Liver (tissue), 9 donors: ENCODE data around the gene SH3BP2. TPM values are rescaled to one million over a fixed set of nuclear protein-coding genes. Genes with fewer than 3 reads are reported as not detected.

Experiments
- DNase-seq: peaks from one replicate; pipeline ENCODE4 v3.0.0-alpha.2; 2017; ENCODE audit warnings: low spot score
- H3K27ac ChIP-seq, 2 donors: one replicate each; pipeline ENCODE4 v1.7.0; 2013; ENCODE audit warnings: inconsistent platforms in 2 of 2, low read length in 2 of 2, control low read depth in 1 of 2, low read depth in 1 of 2, mild to moderate bottlenecking in 1 of 2
- H3K27me3 ChIP-seq, 4 donors: one replicate each; pipeline versions ENCODE4 v1.6.1 to v1.7.0; 2013; ENCODE audit warnings: low read length in 3 of 4, inconsistent platforms in 1 of 4, mild to moderate bottlenecking in 1 of 4, moderate library complexity in 1 of 4; ENCODE audit not compliant: control insufficient read depth in 4 of 4, insufficient read depth in 4 of 4
- H3K36me3 ChIP-seq, 4 donors: one replicate each; pipeline versions ENCODE4 v1.6.1 to v1.7.0; 2013; ENCODE audit warnings: low read length in 3 of 4, mild to moderate bottlenecking in 3 of 4, low read depth in 1 of 4, moderate library complexity in 1 of 4; ENCODE audit not compliant: control insufficient read depth in 4 of 4, insufficient read depth in 3 of 4
- H3K4me1 ChIP-seq, 4 donors: one replicate each; pipeline versions ENCODE4 v1.6.1 to v1.7.0; 2013; ENCODE audit warnings: low read length in 3 of 4, mild to moderate bottlenecking in 3 of 4, moderate library complexity in 1 of 4; ENCODE audit not compliant: control insufficient read depth in 4 of 4, insufficient read depth in 4 of 4
- H3K4me3 ChIP-seq, 3 donors: one replicate each; pipeline versions ENCODE4 v1.6.1 to v1.7.0; 2013; ENCODE audit warnings: low read length in 3 of 3, control low read depth in 1 of 3, low read depth in 1 of 3, mild to moderate bottlenecking in 1 of 3
- H3K9ac ChIP-seq, 2 donors: one replicate each; pipeline ENCODE4 v1.7.0; 2013; ENCODE audit warnings: low read length in 2 of 2, mild to moderate bottlenecking in 2 of 2, moderate library complexity in 2 of 2, control low read depth in 1 of 2, low read depth in 1 of 2
- H3K9me3 ChIP-seq, 4 donors: one replicate each; pipeline versions ENCODE4 v1.6.1 to v1.7.0; 2013; ENCODE audit warnings: low read length in 3 of 4; ENCODE audit not compliant: control insufficient read depth in 4 of 4
- FOXA1 ChIP-seq: IDR thresholded peaks from 2 replicates; pipeline ENCODE4 v1.6.1; 2016; ENCODE audit warnings: antibody characterized with exemption
- FOXA2 ChIP-seq: IDR thresholded peaks from 2 replicates; pipeline ENCODE4 v1.6.1; 2016; ENCODE audit warnings: antibody characterized with exemption
- HNF4A ChIP-seq, 2 donors: conservative IDR thresholded peaks; 2 replicates each; pipeline ENCODE4 v1.6.1; 2016; ENCODE audit warnings: antibody characterized with exemption in 2 of 2, mild to moderate bottlenecking in 2 of 2
- HNF4G ChIP-seq: IDR thresholded peaks from 2 replicates; pipeline ENCODE4 v1.6.1; 2016; ENCODE audit warnings: antibody characterized with exemption
- JUND ChIP-seq, 2 donors: IDR thresholded peaks; 2 replicates each; pipeline ENCODE4 v1.6.1; 2016; ENCODE audit warnings: antibody characterized with exemption in 2 of 2
- NR2F2 ChIP-seq: IDR thresholded peaks from 2 replicates; pipeline ENCODE4 v1.6.1; 2016; ENCODE audit warnings: antibody characterized with exemption
- RAD21 ChIP-seq, 2 donors: IDR thresholded peaks; 2 replicates each; pipeline ENCODE4 v1.6.1; 2016; ENCODE audit warnings: antibody characterized with exemption in 2 of 2, mild to moderate bottlenecking in 2 of 2
- RXRA ChIP-seq, 2 donors: IDR thresholded peaks; 2 replicates each; pipeline ENCODE4 v1.6.1; 2017 to 2018; ENCODE audit warnings: antibody characterized with exemption in 2 of 2, mild to moderate bottlenecking in 1 of 2
- SP1 ChIP-seq: IDR thresholded peaks from 2 replicates; pipeline ENCODE4 v1.6.1; 2018; ENCODE audit warnings: antibody characterized with exemption, mild to moderate bottlenecking
- YY1 ChIP-seq: IDR thresholded peaks from 2 replicates; pipeline ENCODE4 v1.6.1; 2016; ENCODE audit warnings: antibody characterized with exemption, mild to moderate bottlenecking
- WGBS: extraction: QIAGEN DNeasy Blood & Tissue Kit; methylation state at CpG from one replicate; pipeline ENCODE4 v1.1.7; 2013; 5-methylcytosine and 5-hydroxymethylcytosine counted together
- polyA plus RNA-seq, 2 donors: library from polyadenylated mRNA; stranded (reverse) in 1 of 2; unstranded in 1 of 2; fragments of 200-250 nt in 1 of 2; fragments of >200 nt in 1 of 2; fragmentation: Nextera tagmentation in 1 of 2; extraction: Ambion mirVana in 1 of 2; gene quantifications; one replicate each; pipeline versions ENCODE4 v1.2.1 to v1.2.3, GENCODE V29; 2013 to 2015
- total RNA-seq, 2 donors: library from RNA; depleted of rRNA; stranded (reverse); fragments of >200 nt; gene quantifications; one replicate each; pipeline ENCODE4 v1.2.3, GENCODE V29; 2014
- TF ChIP-seq, protein P1 (sequence below): IDR thresholded peaks from 2 replicates; pipeline ENCODE4 v1.6.1; 2016; ENCODE audit warnings: antibody characterized with exemption
- TF ChIP-seq, protein P2 (sequence below): IDR thresholded peaks from 2 replicates; pipeline ENCODE4 v1.6.1; 2016; ENCODE audit warnings: antibody characterized with exemption
- TF ChIP-seq, protein P3 (sequence below): IDR thresholded peaks from 2 replicates; pipeline ENCODE4 v1.6.1; 2016; ENCODE audit warnings: antibody characterized with exemption, mild to moderate bottlenecking
- donor health status: healthy.
- donor health status: healthy.
- donor health status: healthy.
- donor health status: healthy.
- donor health status: healthy.

SH3BP2 gene
- total and polyA plus RNA-seq, 4 donors, result 17.9 to 80.2 (median 38.5) TPM

DNA sequence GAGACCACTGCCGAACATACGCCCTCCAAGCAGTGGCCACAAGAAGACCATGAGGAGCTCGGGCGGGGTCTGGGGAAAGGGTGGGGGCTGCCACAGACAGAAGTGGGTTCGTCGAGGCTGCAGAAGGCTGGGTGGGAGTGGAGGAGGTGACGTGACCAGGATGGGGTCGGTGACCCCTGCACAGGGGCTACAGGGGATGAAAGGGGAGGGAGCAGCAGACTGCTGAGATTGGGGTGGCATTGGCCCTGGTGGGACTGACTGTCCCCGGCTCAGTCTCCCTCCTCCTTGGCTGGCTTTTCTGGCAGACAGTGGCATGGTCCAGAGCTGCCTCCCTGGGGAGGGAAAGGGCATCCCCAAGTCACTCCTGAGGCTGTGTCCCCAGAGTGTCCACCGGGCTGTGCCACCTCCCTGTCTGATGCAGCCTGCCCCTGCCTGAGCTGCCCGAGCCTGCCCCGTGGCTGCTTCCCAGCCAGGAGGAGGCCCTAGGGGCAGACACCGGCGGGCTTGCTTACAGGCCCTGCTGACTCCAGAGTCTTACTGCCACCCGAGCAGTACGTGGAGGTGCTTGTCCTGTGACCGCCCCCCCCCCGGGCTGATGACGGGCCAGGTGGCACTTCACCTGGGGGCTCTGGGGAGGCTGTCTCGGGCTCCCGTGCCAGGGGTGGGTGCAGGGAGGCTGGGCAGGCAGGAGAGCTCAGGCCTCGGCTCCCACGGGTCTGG lies 7.2 kb downstream of the SH3BP2 start:
- DNase-seq, result no peak
- Histone ChIP-seq H3K4me1 (peaks cover 32 to 85% (median 65%) of the 10 kb centered on the region in 4 donors), H3K4me3 (peak overlapping the region in 1 of 3 donors; percentile 5), H3K9ac (peak overlapping the region in 1 of 2 donors; percentile 80), H3K36me3 (peaks cover 0 to 7% (median 2%) of the 10 kb centered on the region in 4 donors), H3K9me3 (no peaks in the 10 kb centered on the region), H3K27me3 (no peaks in the 10 kb centered on the region), H3K27ac (peak overlapping the region; percentile 90 to 96)
- TF ChIP-seq RAD21 (IDR thresholded peaks at IDR 0.05) (no peak), FOXA1 (no peak), YY1 (no peak), NR2F2 (no peak), HNF4G (no peak), JUND (IDR thresholded peaks at IDR 0.05) (no peak), FOXA2 (no peak), HNF4A (conservative IDR thresholded peaks at IDR 0.05) (no peak), RXRA (IDR thresholded peaks at IDR 0.05) (no peak), SP1 (no peak)
- TF ChIP-seq, protein P1, sequence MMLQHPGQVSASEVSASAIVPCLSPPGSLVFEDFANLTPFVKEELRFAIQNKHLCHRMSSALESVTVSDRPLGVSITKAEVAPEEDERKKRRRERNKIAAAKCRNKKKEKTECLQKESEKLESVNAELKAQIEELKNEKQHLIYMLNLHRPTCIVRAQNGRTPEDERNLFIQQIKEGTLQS, result no peak
- TF ChIP-seq, protein P2, sequence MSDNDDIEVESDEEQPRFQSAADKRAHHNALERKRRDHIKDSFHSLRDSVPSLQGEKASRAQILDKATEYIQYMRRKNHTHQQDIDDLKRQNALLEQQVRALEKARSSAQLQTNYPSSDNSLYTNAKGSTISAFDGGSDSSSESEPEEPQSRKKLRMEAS, result no peak
- TF ChIP-seq, protein P3, sequence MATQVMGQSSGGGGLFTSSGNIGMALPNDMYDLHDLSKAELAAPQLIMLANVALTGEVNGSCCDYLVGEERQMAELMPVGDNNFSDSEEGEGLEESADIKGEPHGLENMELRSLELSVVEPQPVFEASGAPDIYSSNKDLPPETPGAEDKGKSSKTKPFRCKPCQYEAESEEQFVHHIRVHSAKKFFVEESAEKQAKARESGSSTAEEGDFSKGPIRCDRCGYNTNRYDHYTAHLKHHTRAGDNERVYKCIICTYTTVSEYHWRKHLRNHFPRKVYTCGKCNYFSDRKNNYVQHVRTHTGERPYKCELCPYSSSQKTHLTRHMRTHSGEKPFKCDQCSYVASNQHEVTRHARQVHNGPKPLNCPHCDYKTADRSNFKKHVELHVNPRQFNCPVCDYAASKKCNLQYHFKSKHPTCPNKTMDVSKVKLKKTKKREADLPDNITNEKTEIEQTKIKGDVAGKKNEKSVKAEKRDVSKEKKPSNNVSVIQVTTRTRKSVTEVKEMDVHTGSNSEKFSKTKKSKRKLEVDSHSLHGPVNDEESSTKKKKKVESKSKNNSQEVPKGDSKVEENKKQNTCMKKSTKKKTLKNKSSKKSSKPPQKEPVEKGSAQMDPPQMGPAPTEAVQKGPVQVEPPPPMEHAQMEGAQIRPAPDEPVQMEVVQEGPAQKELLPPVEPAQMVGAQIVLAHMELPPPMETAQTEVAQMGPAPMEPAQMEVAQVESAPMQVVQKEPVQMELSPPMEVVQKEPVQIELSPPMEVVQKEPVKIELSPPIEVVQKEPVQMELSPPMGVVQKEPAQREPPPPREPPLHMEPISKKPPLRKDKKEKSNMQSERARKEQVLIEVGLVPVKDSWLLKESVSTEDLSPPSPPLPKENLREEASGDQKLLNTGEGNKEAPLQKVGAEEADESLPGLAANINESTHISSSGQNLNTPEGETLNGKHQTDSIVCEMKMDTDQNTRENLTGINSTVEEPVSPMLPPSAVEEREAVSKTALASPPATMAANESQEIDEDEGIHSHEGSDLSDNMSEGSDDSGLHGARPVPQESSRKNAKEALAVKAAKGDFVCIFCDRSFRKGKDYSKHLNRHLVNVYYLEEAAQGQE, result no peak
- 70% methylated on average over 23 of the region's 23 CpGs for WGBS

DNA sequence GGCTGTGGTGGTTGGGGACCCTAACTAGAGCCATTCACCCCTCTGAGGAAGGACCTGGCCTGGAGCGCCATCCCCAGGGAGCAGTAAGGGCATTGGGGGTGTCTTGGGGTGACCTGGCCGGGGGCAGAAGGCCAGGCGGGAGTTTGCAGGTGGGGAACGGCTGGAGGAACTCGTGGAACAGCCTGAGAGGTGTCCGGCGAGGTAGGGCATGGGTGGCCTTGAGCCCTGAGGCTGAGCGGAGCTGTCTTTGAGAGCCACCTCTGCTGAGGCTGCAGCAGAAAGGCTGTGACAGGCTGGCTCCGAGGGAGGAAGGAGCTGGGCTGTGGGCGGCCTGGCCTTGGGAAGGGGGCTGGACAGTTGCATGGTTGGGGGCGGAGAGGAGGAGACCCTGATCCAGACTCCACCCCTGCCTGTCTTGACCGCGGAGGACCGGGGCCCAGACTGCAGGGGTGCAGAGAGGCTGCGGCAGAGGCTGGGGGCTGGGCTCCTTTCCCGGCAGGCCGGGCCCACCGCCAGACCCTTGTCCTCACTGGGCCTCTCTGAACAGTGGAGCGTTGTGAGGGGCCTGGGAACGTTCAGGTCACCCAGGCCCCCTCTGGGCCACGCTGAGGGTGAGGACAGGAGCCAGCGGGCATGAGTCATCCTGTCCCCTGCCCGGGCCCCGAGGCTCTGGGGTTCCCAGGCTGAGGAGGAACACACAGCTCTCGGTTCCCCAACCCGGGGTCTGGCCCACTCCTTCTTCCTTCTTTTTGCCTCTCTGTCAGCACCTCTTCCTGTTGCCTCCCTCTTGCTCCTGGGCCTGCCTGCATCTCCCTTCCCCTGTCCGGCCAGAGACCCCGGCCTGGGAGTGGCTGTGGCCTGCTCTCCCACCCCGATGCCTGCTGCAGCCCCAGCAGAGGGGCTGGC lies 8.1 kb downstream of the SH3BP2 start:
- Histone ChIP-seq H3K4me1 (peaks cover 26 to 85% (median 65%) of the 10 kb centered on the region in 4 donors), H3K9ac (peak overlapping the region in 1 of 2 donors; percentile 80), H3K36me3 (peaks cover 0 to 7% (median 2%) of the 10 kb centered on the region in 4 donors), H3K27me3 (no peaks in the 10 kb centered on the region), H3K9me3 (no peaks in the 10 kb centered on the region), H3K27ac (peak overlapping the region; percentile 90 to 96), H3K4me3 (no peak overlapping the region)
- WGBS, result 64% methylated on average over 29 of the region's 29 CpGs
- TF ChIP-seq RXRA (IDR thresholded peaks at IDR 0.05), result peak in 1 of 2 donors; percentile 28
- TF ChIP-seq JUND (IDR thresholded peaks at IDR 0.05), result peak; percentile 64
- peak; percentile 57 for TF ChIP-seq NR2F2
- no peak for TF ChIP-seq FOXA2
- DNase-seq, result no peak
